Measurements from ENCODE around the gene VWF.

VWF gene

DNA sequence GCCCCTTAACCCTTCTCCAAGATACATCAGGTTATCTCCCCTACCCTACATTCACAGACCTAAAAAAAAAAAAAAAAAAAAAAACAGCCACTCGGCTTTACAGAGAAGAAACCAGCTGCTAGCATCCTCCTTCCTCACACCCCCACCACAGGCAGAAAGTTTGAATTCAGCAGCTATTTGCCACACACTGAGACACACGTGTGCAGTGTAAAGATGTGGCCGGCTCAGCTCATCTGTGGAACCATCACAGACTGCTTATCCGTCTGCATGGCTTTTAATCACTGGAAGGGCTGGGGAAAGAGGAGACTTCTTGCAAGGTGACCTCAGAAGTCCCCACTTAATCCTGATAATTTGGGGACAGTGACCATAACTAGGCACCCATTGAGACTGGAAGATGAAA lies 50.0 kb downstream of the VWF start:
- H3K4me1 ChIP-seq (ENCODE audit: insufficient read depth, insufficient read length), result peaks cover 28% of the 10 kb centered on the region
- TF ChIP-seq ZNF274 (IDR thresholded peaks at IDR 0.05; ENCODE audit: low read depth, low read length), result no peak
- no peak for TF ChIP-seq SUZ12 (IDR thresholded peaks at IDR 0.05; ENCODE audit: extremely low read depth, insufficient read depth, insufficient read length)
- H3K9ac ChIP-seq (ENCODE audit: insufficient read length, low read depth), result no peak overlapping the region
- no peaks in the 10 kb centered on the region for H3K9me3 ChIP-seq (ENCODE audit: insufficient read depth, low read length)
- no peaks in the 10 kb centered on the region for H3K36me3 ChIP-seq (ENCODE audit: insufficient read depth, insufficient read length, low read length)
- DNase-seq (ENCODE audit: low read depth, low spot score), result no peak
- no peaks in the 10 kb centered on the region for H3K27me3 ChIP-seq (ENCODE audit: insufficient read depth, insufficient read length)
- H3K4me3 ChIP-seq (ENCODE audit: insufficient read length, low read depth), result no peak overlapping the region

DNA sequence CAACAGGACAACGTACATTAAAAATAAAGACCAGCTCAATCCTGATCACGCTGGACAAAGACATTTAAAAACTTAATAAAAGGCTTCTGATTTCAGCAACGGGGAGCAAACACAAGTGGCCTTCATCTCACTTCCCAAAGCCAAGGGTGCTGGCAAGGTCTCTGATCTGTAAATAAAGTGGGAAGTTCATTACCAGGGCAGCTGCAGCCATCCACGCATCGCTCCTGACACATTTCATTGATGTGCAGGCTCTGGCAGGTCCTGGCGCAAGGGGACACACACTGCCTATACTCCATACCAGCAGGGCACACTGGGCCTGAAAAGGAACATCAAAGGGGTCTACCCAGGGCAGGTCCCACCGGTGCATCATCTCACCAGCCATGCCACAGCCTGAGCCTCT lies 51.0 kb downstream of the VWF start:
- H3K36me3 ChIP-seq (ENCODE audit: insufficient read depth, insufficient read length, low read length), result no peaks in the 10 kb centered on the region
- no peak overlapping the region for H3K4me3 ChIP-seq (ENCODE audit: insufficient read length, low read depth)
- H3K4me1 ChIP-seq (ENCODE audit: insufficient read depth, insufficient read length), result peaks cover 22% of the 10 kb centered on the region
- TF ChIP-seq SUZ12 (IDR thresholded peaks at IDR 0.05; ENCODE audit: extremely low read depth, insufficient read depth, insufficient read length) (no peak), ZNF274 (IDR thresholded peaks at IDR 0.05; ENCODE audit: low read depth, low read length) (no peak), YY1 (IDR thresholded peaks at IDR 0.05; ENCODE audit: insufficient read depth, insufficient read length) (no peak)
- H3K9ac ChIP-seq (ENCODE audit: insufficient read length, low read depth), result no peak overlapping the region
- no peaks in the 10 kb centered on the region for H3K27me3 ChIP-seq (ENCODE audit: insufficient read depth, insufficient read length)
- DNase-seq (ENCODE audit: low read depth, low spot score), result no peak
- no peaks in the 10 kb centered on the region for H3K9me3 ChIP-seq (ENCODE audit: insufficient read depth, low read length)

DNA sequence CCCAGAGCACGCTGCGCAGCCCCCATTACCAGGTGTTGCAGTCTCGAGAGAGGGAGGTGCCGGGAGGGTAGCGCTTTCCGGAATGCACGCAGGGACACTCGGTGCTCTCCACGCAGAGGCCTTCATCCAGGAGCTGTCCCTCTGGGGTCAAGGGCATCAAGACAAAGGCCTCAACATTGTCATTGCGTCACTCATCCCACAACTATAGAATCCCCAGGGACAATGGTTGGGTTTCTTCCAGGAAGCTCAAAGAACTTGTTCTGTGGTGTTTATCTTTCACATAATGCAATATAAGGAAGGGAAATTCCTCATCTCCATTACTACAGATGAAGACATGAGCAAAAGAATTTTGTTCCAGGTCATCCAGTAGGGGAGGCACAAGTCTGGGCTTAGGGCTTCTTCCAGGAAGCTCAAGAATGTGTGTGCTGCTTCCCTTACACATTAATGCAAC lies 52.1 kb downstream of the VWF start:
- Histone ChIP-seq H3K9me3 (ENCODE audit: insufficient read depth, low read length) (no peaks in the 10 kb centered on the region), H3K4me3 (ENCODE audit: insufficient read length, low read depth) (no peak overlapping the region), H3K27me3 (ENCODE audit: insufficient read depth, insufficient read length) (no peaks in the 10 kb centered on the region), H3K9ac (ENCODE audit: insufficient read length, low read depth) (no peak overlapping the region), H3K4me1 (ENCODE audit: insufficient read depth, insufficient read length) (peaks cover 19% of the 10 kb centered on the region), H3K36me3 (ENCODE audit: insufficient read depth, insufficient read length, low read length) (no peaks in the 10 kb centered on the region)
- no peak for DNase-seq (ENCODE audit: low read depth, low spot score)
- TF ChIP-seq YY1 (IDR thresholded peaks at IDR 0.05; ENCODE audit: insufficient read depth, insufficient read length) (no peak), SUZ12 (IDR thresholded peaks at IDR 0.05; ENCODE audit: extremely low read depth, insufficient read depth, insufficient read length) (no peak), ZNF274 (IDR thresholded peaks at IDR 0.05; ENCODE audit: low read depth, low read length) (no peak)

DNA sequence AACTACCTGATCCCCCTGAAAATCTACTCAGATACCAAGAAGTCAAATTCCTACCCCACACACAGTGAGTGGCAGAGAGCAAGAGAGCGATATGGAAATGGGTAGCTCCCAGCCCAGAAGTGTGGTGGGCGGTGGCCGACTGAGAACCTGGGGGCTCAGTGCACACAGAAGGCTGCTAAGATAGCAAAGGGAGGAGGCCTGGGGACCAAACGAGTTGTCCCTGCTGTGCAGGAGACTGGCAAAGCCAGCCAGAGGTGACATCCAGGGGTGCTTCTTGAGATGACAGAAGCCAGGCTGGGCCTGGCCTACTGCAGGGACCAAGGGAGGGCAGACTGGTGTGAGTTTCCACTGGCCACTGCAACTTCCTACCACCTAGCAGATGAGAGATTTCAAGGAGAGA lies 52.9 kb downstream of the VWF start:
- TF ChIP-seq YY1 (IDR thresholded peaks at IDR 0.05; ENCODE audit: insufficient read depth, insufficient read length), result no peak
- TF ChIP-seq SUZ12 (IDR thresholded peaks at IDR 0.05; ENCODE audit: extremely low read depth, insufficient read depth, insufficient read length), result no peak
- TF ChIP-seq ZNF274 (IDR thresholded peaks at IDR 0.05; ENCODE audit: low read depth, low read length), result no peak
- no peak overlapping the region for H3K9ac ChIP-seq (ENCODE audit: insufficient read length, low read depth)
- peaks cover 6% of the 10 kb centered on the region; the same call in 1 of the 2 replicates for H3K9me3 ChIP-seq (ENCODE audit: insufficient read depth, low read length)
- no peaks in the 10 kb centered on the region for H3K27me3 ChIP-seq (ENCODE audit: insufficient read depth, insufficient read length)
- no peaks in the 10 kb centered on the region for H3K36me3 ChIP-seq (ENCODE audit: insufficient read depth, insufficient read length, low read length)
- peaks cover 19% of the 10 kb centered on the region for H3K4me1 ChIP-seq (ENCODE audit: insufficient read depth, insufficient read length)
- no peak for DNase-seq (ENCODE audit: low read depth, low spot score)
- H3K4me3 ChIP-seq (ENCODE audit: insufficient read length, low read depth), result no peak overlapping the region

DNA sequence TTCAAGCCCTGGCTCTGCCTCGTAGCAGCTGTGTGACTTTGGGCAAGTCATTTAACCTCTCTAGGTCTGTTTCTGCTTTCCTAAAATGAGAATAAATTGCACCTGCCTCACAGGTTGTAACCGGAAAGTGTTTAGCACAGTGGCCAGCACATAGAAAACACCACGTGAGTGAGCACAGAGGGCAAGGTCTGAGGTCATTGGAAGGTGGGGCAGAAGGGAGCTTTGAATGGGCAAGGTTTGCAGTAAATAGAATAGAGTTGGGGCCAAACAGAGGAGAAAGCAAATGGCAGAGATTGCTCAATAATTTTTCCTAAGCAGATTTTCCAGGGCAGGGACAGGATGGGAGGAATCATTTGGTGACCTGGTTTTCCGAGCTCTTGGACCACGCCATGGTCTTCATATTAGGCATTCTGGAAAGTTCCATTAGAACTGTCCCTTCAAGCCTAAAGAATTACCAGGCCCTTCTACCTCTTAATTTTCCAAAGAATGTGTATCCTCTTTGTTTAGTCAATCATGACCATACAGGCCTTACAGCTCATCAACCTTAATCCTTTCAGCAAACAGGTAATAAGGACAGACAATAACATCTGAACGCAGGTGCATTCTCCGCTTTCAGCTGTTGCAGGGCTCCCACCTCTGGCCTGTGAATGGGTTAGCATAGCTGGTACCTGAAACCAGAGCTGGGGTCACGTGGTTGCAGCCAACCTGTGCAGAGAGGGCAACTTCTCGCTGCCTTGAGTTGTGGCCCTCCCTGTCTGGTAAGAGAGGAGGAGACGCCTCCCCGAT lies 53.8 kb downstream of the VWF start:
- TF ChIP-seq YY1 (IDR thresholded peaks at IDR 0.05; ENCODE audit: insufficient read depth, insufficient read length), result no peak
- TF ChIP-seq SUZ12 (IDR thresholded peaks at IDR 0.05; ENCODE audit: extremely low read depth, insufficient read depth, insufficient read length), result no peak
- no peak for TF ChIP-seq ZNF274 (IDR thresholded peaks at IDR 0.05; ENCODE audit: low read depth, low read length)
- H3K36me3 ChIP-seq (ENCODE audit: insufficient read depth, insufficient read length, low read length), result no peaks in the 10 kb centered on the region
- H3K4me1 ChIP-seq (ENCODE audit: insufficient read depth, insufficient read length), result peaks cover 19% of the 10 kb centered on the region
- no peaks in the 10 kb centered on the region for H3K27me3 ChIP-seq (ENCODE audit: insufficient read depth, insufficient read length)
- H3K9me3 ChIP-seq (ENCODE audit: insufficient read depth, low read length), result peaks cover 7% of the 10 kb centered on the region; the same call in 1 of the 2 replicates
- no peak overlapping the region for H3K4me3 ChIP-seq (ENCODE audit: insufficient read length, low read depth)
- no peak for DNase-seq (ENCODE audit: low read depth, low spot score)
- no peak overlapping the region for H3K9ac ChIP-seq (ENCODE audit: insufficient read length, low read depth)

DNA sequence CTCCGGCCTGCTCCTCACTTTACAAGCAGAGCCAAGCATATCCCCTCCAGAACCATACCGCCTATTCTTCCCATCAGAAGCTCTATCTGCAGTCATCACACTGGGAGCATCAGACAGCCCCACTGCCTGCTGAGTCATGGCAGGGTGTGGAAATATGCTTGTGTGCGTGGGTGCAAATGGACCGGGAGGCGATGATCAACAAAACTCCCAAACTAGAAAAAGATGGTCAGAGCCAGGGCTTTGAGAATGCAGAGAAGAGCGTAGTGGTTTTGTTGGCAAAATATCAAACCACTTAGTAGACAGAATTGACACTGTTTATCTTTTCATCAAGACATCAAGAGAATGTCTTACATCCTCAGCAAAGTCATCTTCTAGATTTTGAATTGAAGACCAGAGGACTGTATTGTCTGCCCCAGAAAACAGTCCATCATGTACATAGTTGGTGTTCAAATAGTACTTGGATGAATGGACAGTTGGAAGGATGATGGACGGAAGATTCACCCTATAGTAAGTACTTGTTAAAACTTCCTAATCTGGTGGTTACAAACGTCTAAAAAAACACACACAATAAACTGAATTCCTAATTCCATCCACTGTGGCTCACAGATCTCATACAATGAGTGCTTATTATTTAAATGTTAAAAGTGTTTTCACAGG lies 54.9 kb downstream of the VWF start:
- H3K9ac ChIP-seq (ENCODE audit: insufficient read length, low read depth), result no peak overlapping the region
- H3K4me3 ChIP-seq (ENCODE audit: insufficient read length, low read depth), result no peak overlapping the region
- no peaks in the 10 kb centered on the region for H3K36me3 ChIP-seq (ENCODE audit: insufficient read depth, insufficient read length, low read length)
- H3K27me3 ChIP-seq (ENCODE audit: insufficient read depth, insufficient read length), result no peaks in the 10 kb centered on the region
- H3K4me1 ChIP-seq (ENCODE audit: insufficient read depth, insufficient read length), result peaks cover 17% of the 10 kb centered on the region
- TF ChIP-seq YY1 (IDR thresholded peaks at IDR 0.05; ENCODE audit: insufficient read depth, insufficient read length) (no peak), ZNF274 (IDR thresholded peaks at IDR 0.05; ENCODE audit: low read depth, low read length) (no peak), SUZ12 (IDR thresholded peaks at IDR 0.05; ENCODE audit: extremely low read depth, insufficient read depth, insufficient read length) (no peak)
- peaks cover 7% of the 10 kb centered on the region; the same call in 1 of the 2 replicates for H3K9me3 ChIP-seq (ENCODE audit: insufficient read depth, low read length)
- no peak for DNase-seq (ENCODE audit: low read depth, low spot score)

DNA sequence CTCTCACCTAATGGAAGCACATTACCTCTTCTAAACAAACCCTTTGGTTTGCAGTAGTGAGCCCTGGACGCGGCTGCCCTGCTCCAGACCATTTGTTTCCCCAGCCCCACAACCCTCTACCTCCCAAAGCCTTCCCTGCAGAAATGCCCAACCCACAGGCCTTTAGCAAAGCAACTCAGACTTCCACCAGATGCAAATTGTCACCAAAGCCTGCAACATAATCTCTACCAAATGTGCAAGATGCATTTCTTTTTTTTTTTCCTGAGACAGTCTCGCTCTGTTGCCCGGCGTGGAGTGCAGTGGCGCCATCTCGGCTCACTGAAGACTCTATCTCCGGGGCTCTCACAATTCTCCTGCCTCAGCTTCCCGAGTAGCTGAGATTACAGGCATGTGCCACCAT lies 56.2 kb downstream of the VWF start:
- no peak for TF ChIP-seq ZNF274 (IDR thresholded peaks at IDR 0.05; ENCODE audit: low read depth, low read length)
- peaks cover 17% of the 10 kb centered on the region for H3K4me1 ChIP-seq (ENCODE audit: insufficient read depth, insufficient read length)
- no peak overlapping the region for H3K4me3 ChIP-seq (ENCODE audit: insufficient read length, low read depth)
- no peaks in the 10 kb centered on the region for H3K27me3 ChIP-seq (ENCODE audit: insufficient read depth, insufficient read length)
- peaks cover 7% of the 10 kb centered on the region; the same call in 1 of the 2 replicates for H3K9me3 ChIP-seq (ENCODE audit: insufficient read depth, low read length)
- H3K36me3 ChIP-seq (ENCODE audit: insufficient read depth, insufficient read length, low read length), result no peaks in the 10 kb centered on the region
- no peak overlapping the region for H3K9ac ChIP-seq (ENCODE audit: insufficient read length, low read depth)
- DNase-seq (ENCODE audit: low read depth, low spot score), result no peak
